GM12878 (cell line): ENCODE results near the gene VTA1. TPM values are rescaled to one million over a fixed set of nuclear protein-coding genes. Genes with fewer than 3 reads are reported as not detected.
A peak's percentile ranks its signal among the peaks of the same experiment; 100 is the strongest.

Source experiments
- ATAC-seq: fragments of 200-7000 bp; cut with Tn5 transposase; 3 replicates; pipeline ENCODE4 v1.9.1; 2020; ENCODE audit warnings: mild to moderate bottlenecking, moderate library complexity
- Bru-seq: library from RNA; stranded (reverse); fragments of 400-500 nt; gene quantifications from one replicate; lab custom pipeline; 2021; lab: Mats Ljungman, UMichigan
- BruChase-seq, 2 experiments: library from RNA; stranded (reverse); fragments of 400-500 nt; gene quantifications; one replicate each; lab custom pipeline; 2021; lab: Mats Ljungman, UMichigan
- BruUV-seq: library from RNA; stranded (reverse); fragments of 400-500 nt; replicated peaks from 2 replicates; lab custom pipeline; 2021; lab: Mats Ljungman, UMichigan
- CTCF ChIA-PET: fragments of 300-600 bp; sonication (Branson Sonifier 250); formaldehyde crosslinking; extraction: SDS; loops from one replicate; lab custom pipeline; 2021; ENCODE audit warnings: inconsistent platforms; lab: Yijun Ruan, JAX
- POLR2A ChIA-PET: fragments of 350-600 bp; formaldehyde crosslinking; extraction: SDS; loops from one replicate; lab custom pipeline; 2021; ENCODE audit warnings: inconsistent platforms; lab: Charles Lee
- RAD21 ChIA-PET: fragments of 300-600 bp; sonication (Branson Sonifier 250); formaldehyde crosslinking; loops from one replicate; lab custom pipeline; 2023; ENCODE audit warnings: antibody characterized with exemption; ENCODE audit not compliant: unreplicated experiment; lab: Charles Lee
- SMC1A ChIA-PET: fragments of 300-600 bp; sonication (Branson Sonifier 250); formaldehyde crosslinking; loops from one replicate; lab custom pipeline; 2023; ENCODE audit not compliant: unreplicated experiment, uncharacterized antibody; lab: Charles Lee
- DNase-seq: peaks from one replicate; pipeline ENCODE4 v3.0.0-alpha.2; 2011; ENCODE audit warnings: low read depth, low spot score
- FAIRE-seq: peaks from 3 replicates; lab custom pipeline; 2011; peaks lifted over from hg19 to GRCh38; lab: Jason Lieb, UNC
- H2AFZ ChIP-seq: 2 replicates; pipeline ENCODE4 v1.6.0; 2011; ENCODE audit warnings: low read depth, low read length, control low read depth; ENCODE audit not compliant: control insufficient read depth
- H3K27ac ChIP-seq: 2 replicates; pipeline ENCODE4 v1.5.1; 2011; ENCODE audit warnings: control low read depth; ENCODE audit not compliant: control insufficient read depth, insufficient read depth
- H3K27me3 ChIP-seq, 2 experiments: replicated peaks in 1 of 2; 2 replicates each; pipeline versions ENCODE4 v1.6.0 to v1.6.1; 2011; ENCODE audit warnings: low read length in 1 of 2; ENCODE audit not compliant: control insufficient read depth in 2 of 2, insufficient read depth in 2 of 2
- H3K36me3 ChIP-seq, 2 experiments: 2 replicates each; pipeline ENCODE4 v1.5.1; 2011; ENCODE audit warnings: low read length in 1 of 2; ENCODE audit not compliant: control insufficient read depth in 2 of 2, insufficient read depth in 2 of 2
- H3K4me1 ChIP-seq: 2 replicates; pipeline ENCODE4 v1.6.1; 2011; ENCODE audit warnings: mild to moderate bottlenecking, low read length, moderate library complexity, mixed read lengths; ENCODE audit not compliant: control insufficient read depth, insufficient read depth
- H3K4me2 ChIP-seq: 2 replicates; pipeline ENCODE4 v1.6.0; 2011; ENCODE audit warnings: control low read depth; ENCODE audit not compliant: control insufficient read depth, insufficient read depth
- H3K4me3 ChIP-seq: fragments of 200-600 bp; sonication (generic); 2 replicates; pipeline ENCODE4 v1.5.1; 2016
- H3K79me2 ChIP-seq: 2 replicates; pipeline ENCODE4 v1.6.0; 2011; ENCODE audit warnings: low read length; ENCODE audit not compliant: control insufficient read depth, insufficient read depth
- H3K9ac ChIP-seq: 2 replicates; pipeline ENCODE4 v1.8.0; 2011; ENCODE audit warnings: low read length, control low read depth, mixed read lengths; ENCODE audit not compliant: control insufficient read depth, insufficient read depth
- H3K9me3 ChIP-seq: replicated peaks from 3 replicates; pipeline ENCODE4 v1.5.1; 2011; ENCODE audit warnings: mild to moderate bottlenecking, low read length; ENCODE audit not compliant: control insufficient read depth, insufficient read depth
- H4K20me1 ChIP-seq: 2 replicates; pipeline ENCODE4 v1.6.0; 2011; ENCODE audit not compliant: control insufficient read depth, insufficient read depth
- CHD2 ChIP-seq: IDR thresholded peaks from 2 replicates; pipeline ENCODE4 v1.6.1; 2011; ENCODE audit warnings: low read depth, low read length, improper control_type of control experiment, borderline replicate concordance
- KDM1A ChIP-seq: fragments of 200-600 bp; sonication (generic); IDR thresholded peaks from 2 replicates; pipeline ENCODE4 v1.6.1; 2016; ENCODE audit warnings: borderline replicate concordance
- NFYA ChIP-seq: IDR thresholded peaks from 2 replicates; pipeline ENCODE4 v1.6.1; 2011; ENCODE audit warnings: low read depth, mild to moderate bottlenecking, low read length, improper control_type of control experiment, borderline replicate concordance
- RAD51 ChIP-seq: fragments of 450-650 bp; IDR thresholded peaks from 2 replicates; pipeline ENCODE4 v1.6.1; 2016; ENCODE audit warnings: moderate library complexity, mild to moderate bottlenecking, inconsistent platforms
- SPI1 ChIP-seq: IDR thresholded peaks from 2 replicates; pipeline ENCODE4 v1.6.1; 2011; ENCODE audit warnings: low read depth, mild to moderate bottlenecking, low read length, moderate library complexity, borderline replicate concordance; ENCODE audit not compliant: insufficient read depth
- SUPT20H ChIP-seq: IDR thresholded peaks from 2 replicates; pipeline ENCODE4 v1.6.1; 2011; ENCODE audit warnings: low read depth, mild to moderate bottlenecking, low read length, moderate library complexity, borderline replicate concordance; ENCODE audit not compliant: control insufficient read depth
- ZNF274 ChIP-seq: IDR thresholded peaks from one replicate; pipeline ENCODE4 v1.8.0; 2011; ENCODE audit not compliant: insufficient read length, insufficient read depth
- WGBS: methylation state at CpG from one replicate; pipeline ENCODE4 v1.1.6; 2016; ENCODE audit warnings: low lambda C conversion rate; ENCODE audit not compliant: insufficient replicate concordance, insufficient coverage; ENCODE audit errors: missing lambda C conversion rate; 5-methylcytosine and 5-hydroxymethylcytosine counted together
- in situ Hi-C: fragments of 300-500 bp; cut with MboI; formaldehyde crosslinking; loops from 9 replicates; pipeline ENCODE4 v1.14.3; 2018; ENCODE audit warnings: mixed read lengths
- intact Hi-C: fragments of 100-400 bp; cut with micrococcal nuclease; formaldehyde crosslinking; loops from one replicate; pipeline ENCODE4 v1.14.2; 2022; ENCODE audit not compliant: unreplicated experiment
- long read RNA-seq, 2 experiments: library from polyadenylated mRNA; unstranded; transcript quantifications; one replicate each; pipeline ENCODE4 v2.0.0, GENCODE V29; 2019 to 2020
- polyA minus RNA-seq, 3 experiments: library from RNA; depleted of rRNA, polyadenylated mRNA; stranded (reverse); fragments of >200 nt; gene quantifications; 2 replicates each; pipeline ENCODE4 v1.2.3, GENCODE V29; 2011
- polyA plus RNA-seq, 11 experiments: library from polyadenylated mRNA; depleted of rRNA in 4 of 11; unstranded in 6 of 11; stranded (reverse) in 5 of 11; fragments of >200 nt; fragmentation: Nextera tagmentation in 4 of 11; fragmentation: Illumina TruSeq in 1 of 11; extraction: Ambion mirVana in 4 of 11; extraction: Trizol in 1 of 11; gene quantifications; 1 replicate in 1 of 11; 2 replicates in 10 of 11; pipeline versions ENCODE4 v1.2.1 to v1.2.3, GENCODE V29; 2011 to 2016; ENCODE audit warnings: inconsistent platforms in 2 of 11, missing spikeins in 2 of 11, low read depth in 1 of 11
- total RNA-seq, 4 experiments: library from RNA; depleted of rRNA in 3 of 4; stranded (reverse); fragments of >200 nt in 3 of 4; fragmentation: Illumina TruSeq in 1 of 4; extraction: Trizol in 1 of 4; gene quantifications; 2 replicates each; pipeline versions ENCODE4 v1.2.1 to v1.2.3, GENCODE V29; 2013 to 2021
- TF ChIP-seq, protein P1 (sequence below): fragments of 450-650 bp; IDR thresholded peaks from 2 replicates; pipeline ENCODE4 v1.6.1; 2018; ENCODE audit warnings: mild to moderate bottlenecking, low read depth, moderate library complexity; ENCODE audit not compliant: partially characterized antibody
- TF ChIP-seq, protein P2 (sequence below): fragments of 450-650 bp; IDR thresholded peaks from 2 replicates; pipeline ENCODE4 v1.6.1; 2018; ENCODE audit warnings: borderline replicate concordance, mild to moderate bottlenecking; ENCODE audit not compliant: partially characterized antibody

The VTA1 gene, protein sequence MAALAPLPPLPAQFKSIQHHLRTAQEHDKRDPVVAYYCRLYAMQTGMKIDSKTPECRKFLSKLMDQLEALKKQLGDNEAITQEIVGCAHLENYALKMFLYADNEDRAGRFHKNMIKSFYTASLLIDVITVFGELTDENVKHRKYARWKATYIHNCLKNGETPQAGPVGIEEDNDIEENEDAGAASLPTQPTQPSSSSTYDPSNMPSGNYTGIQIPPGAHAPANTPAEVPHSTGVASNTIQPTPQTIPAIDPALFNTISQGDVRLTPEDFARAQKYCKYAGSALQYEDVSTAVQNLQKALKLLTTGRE
- 29.5 and 31.7 TPM in 2 replicates for total RNA-seq (2013; cell fraction: nucleolus; rRNA removed)
- total RNA-seq (2014; rRNA removed): 58.9 and 60.9 TPM in 2 replicates
- 66.4 and 69.2 TPM in 2 replicates for total RNA-seq (2014; rRNA removed; fragmentation: Illumina TruSeq; extraction: Trizol)
- 44.6 and 48.3 TPM in 2 replicates for total RNA-seq (2021)
- 25.9 TPM for polyA plus RNA-seq (2011; ENCODE audit: low read depth)
- 119 and 132 TPM in 2 replicates for polyA plus RNA-seq (2011; rRNA removed)
- polyA plus RNA-seq (2011; cell fraction: cytosol; rRNA removed): 70.6 and 70.8 TPM in 2 replicates
- 41.8 and 43.1 TPM in 2 replicates for polyA plus RNA-seq (2011; cell fraction: nucleus; rRNA removed)
- 33.7 and 41.4 TPM in 2 replicates for polyA plus RNA-seq (2012)
- polyA plus RNA-seq (2014; fragmentation: Illumina TruSeq; extraction: Trizol): 96.6 and 122 TPM in 2 replicates
- 100 to 1,000 TPM in 1 of 2 experiments, 10 to 100 TPM in 1; 84.7 to 126 TPM for polyA plus RNA-seq (2014; fragmentation: Nextera tagmentation; extraction: Ambion mirVana)
- 42.5 and 53.5 TPM in 2 replicates for polyA plus RNA-seq (2014; rRNA removed)
- 100 to 1,000 TPM; 120 TPM for polyA plus RNA-seq (2016; fragmentation: Nextera tagmentation; extraction: Ambion mirVana)
- 76.6 and 107 TPM in 2 replicates for polyA minus RNA-seq (2011; rRNA and poly(A)+ RNA removed)
- polyA minus RNA-seq (2011; cell fraction: cytosol; rRNA and poly(A)+ RNA removed): 27.0 and 38.1 TPM in 2 replicates
- 16.1 and 28.1 TPM in 2 replicates for polyA minus RNA-seq (2011; cell fraction: nucleus; rRNA and poly(A)+ RNA removed)
- Bru-seq, nascent RNA: percentile 86 among the genes with signal in this experiment
- BruChase-seq, experiment 1, labeled RNA remaining after a 6-hour chase: percentile 73 among the genes with signal in this experiment
- BruChase-seq, experiment 2, labeled RNA remaining after a 2-hour chase: percentile 76 among the genes with signal in this experiment
- long read RNA-seq, experiment 1, full-length matches to known transcripts: 115 of 121 reads
- long read RNA-seq, experiment 1, partial matches to known transcripts: 3 of 121 reads
- long read RNA-seq, experiment 1, other reads (novel, unspliced or antisense): 3 of 121 reads
- long read RNA-seq, experiment 2, full-length matches to known transcripts: 155 of 222 reads
- long read RNA-seq, experiment 2, partial matches to known transcripts: 54 of 222 reads
- long read RNA-seq, experiment 2, other reads (novel, unspliced or antisense): 13 of 222 reads

- DNase-seq (peak; percentile 97), FAIRE-seq (peak; percentile 98), ATAC-seq (peak; percentile 98)
- peak within 1 kb of the TSS; percentile 96 for H2AFZ ChIP-seq
- peak within 1 kb of the TSS; percentile 97 for H3K4me3 ChIP-seq
- peak within 1 kb of the TSS; percentile 68 for H3K9ac ChIP-seq
- H3K9me3 ChIP-seq: no peaks in the 10 kb centered on the region
- BruUV-seq: no TSS peak
- POLR2A ChIA-PET: interaction anchor here (0.7 to 1.1 kb wide), 2 partner anchors 8 to 230 kb away, joined by 3 read pairs; no protein-coding TSS in a partner anchor
- H3K4me2 ChIP-seq: peak within 1 kb of the TSS; percentile 70
- RAD21 ChIA-PET: interaction anchor here (0.8 to 3.1 kb wide), 10 partner anchors 9 to 880 kb away, joined by 3 to 16 read pairs (median 3); no protein-coding TSS in a partner anchor
- H3K36me3 ChIP-seq: peaks cover 0 to 6% of the 10 kb centered on the region in 2 experiments; a peak in 1 of 4 replicates
- no peaks in the 10 kb centered on the region for H4K20me1 ChIP-seq
- SMC1A ChIA-PET: interaction anchor here (0.7 to 3.5 kb wide), 14 partner anchors 9 to 328 kb away, joined by 3 to 22 read pairs (median 4); no protein-coding TSS in a partner anchor
- no peaks in the 10 kb centered on the region for H3K4me1 ChIP-seq
- peak within 1 kb of the TSS; percentile 59 for H3K27ac ChIP-seq
- WGBS: 2% methylated on average over 37 of the region's 38 CpGs
- peaks cover 36% of the 10 kb centered on the region for H3K79me2 ChIP-seq
- in situ Hi-C loops: loop anchor here (5.0 kb wide), 1 partner anchor 245 kb away; no protein-coding TSS in a partner anchor
- intact Hi-C loops: loop anchor here (1.0 to 5.0 kb wide), 3 partner anchors 60 to 325 kb away; no protein-coding TSS in a partner anchor
- no peaks in the 10 kb centered on the region for H3K27me3 ChIP-seq
- CTCF ChIA-PET: interaction anchor here (0.6 to 3.9 kb wide), 24 partner anchors 9 to 770 kb away, joined by 3 to 50 read pairs (median 3); no protein-coding TSS in a partner anchor
- TF ChIP-seq KDM1A: no peak
- TF ChIP-seq SPI1: peak; percentile 91
- TF ChIP-seq, protein P1, sequence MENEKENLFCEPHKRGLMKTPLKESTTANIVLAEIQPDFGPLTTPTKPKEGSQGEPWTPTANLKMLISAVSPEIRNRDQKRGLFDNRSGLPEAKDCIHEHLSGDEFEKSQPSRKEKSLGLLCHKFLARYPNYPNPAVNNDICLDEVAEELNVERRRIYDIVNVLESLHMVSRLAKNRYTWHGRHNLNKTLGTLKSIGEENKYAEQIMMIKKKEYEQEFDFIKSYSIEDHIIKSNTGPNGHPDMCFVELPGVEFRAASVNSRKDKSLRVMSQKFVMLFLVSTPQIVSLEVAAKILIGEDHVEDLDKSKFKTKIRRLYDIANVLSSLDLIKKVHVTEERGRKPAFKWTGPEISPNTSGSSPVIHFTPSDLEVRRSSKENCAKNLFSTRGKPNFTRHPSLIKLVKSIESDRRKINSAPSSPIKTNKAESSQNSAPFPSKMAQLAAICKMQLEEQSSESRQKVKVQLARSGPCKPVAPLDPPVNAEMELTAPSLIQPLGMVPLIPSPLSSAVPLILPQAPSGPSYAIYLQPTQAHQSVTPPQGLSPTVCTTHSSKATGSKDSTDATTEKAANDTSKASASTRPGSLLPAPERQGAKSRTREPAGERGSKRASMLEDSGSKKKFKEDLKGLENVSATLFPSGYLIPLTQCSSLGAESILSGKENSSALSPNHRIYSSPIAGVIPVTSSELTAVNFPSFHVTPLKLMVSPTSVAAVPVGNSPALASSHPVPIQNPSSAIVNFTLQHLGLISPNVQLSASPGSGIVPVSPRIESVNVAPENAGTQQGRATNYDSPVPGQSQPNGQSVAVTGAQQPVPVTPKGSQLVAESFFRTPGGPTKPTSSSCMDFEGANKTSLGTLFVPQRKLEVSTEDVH: peak; percentile 69
- TF ChIP-seq RAD51: no peak
- TF ChIP-seq NFYA: no peak
- TF ChIP-seq SUPT20H: no peak
- peak; percentile 71; the same call in 1 of the 2 replicates for TF ChIP-seq CHD2
- TF ChIP-seq, protein P2, sequence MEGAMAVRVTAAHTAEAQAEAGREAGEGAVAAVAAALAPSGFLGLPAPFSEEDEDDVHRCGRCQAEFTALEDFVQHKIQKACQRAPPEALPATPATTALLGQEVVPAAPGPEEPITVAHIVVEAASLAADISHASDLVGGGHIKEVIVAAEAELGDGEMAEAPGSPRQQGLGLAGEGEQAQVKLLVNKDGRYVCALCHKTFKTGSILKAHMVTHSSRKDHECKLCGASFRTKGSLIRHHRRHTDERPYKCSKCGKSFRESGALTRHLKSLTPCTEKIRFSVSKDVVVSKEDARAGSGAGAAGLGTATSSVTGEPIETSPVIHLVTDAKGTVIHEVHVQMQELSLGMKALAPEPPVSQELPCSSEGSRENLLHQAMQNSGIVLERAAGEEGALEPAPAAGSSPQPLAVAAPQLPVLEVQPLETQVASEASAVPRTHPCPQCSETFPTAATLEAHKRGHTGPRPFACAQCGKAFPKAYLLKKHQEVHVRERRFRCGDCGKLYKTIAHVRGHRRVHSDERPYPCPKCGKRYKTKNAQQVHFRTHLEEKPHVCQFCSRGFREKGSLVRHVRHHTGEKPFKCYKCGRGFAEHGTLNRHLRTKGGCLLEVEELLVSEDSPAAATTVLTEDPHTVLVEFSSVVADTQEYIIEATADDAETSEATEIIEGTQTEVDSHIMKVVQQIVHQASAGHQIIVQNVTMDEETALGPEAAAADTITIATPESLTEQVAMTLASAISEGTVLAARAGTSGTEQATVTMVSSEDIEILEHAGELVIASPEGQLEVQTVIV: peak; percentile 92
- no peak for TF ChIP-seq ZNF274
Observed at GRCh38 chr6:142146828-142147662, at the start of gene VTA1, which contains the start of gene NMBR. Gene VTA1 (plus strand): TSS chr6:142147263. CDS start chr6:142147288, 25 bp downstream. Gene NMBR (minus strand): TSS chr6:142147122. CDS start chr6:142088658, 58,464 bp downstream.
